ENCODE measurements around the gene FAT2.

DNA sequence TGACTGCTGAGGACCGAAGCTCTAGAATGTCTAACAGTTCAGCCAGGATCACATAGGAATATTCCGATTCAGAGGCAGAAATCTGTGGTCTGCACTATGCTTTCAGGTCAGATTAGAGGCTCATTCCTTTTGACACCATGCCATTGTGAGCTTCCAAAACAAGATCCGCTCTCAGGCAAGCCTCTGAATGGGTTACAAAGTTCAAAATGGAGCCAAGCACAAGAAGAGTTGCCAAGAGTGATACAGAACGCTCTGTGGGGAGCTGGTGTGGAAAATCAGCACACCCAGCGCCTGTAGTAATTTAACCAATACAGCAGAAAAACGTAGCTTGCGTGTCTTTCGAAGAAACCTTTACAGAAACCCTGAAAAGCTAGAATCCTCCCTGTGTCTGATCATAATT, 33.3 kb upstream of the FAT2 start:
- TF ChIP-seq, protein P1, sequence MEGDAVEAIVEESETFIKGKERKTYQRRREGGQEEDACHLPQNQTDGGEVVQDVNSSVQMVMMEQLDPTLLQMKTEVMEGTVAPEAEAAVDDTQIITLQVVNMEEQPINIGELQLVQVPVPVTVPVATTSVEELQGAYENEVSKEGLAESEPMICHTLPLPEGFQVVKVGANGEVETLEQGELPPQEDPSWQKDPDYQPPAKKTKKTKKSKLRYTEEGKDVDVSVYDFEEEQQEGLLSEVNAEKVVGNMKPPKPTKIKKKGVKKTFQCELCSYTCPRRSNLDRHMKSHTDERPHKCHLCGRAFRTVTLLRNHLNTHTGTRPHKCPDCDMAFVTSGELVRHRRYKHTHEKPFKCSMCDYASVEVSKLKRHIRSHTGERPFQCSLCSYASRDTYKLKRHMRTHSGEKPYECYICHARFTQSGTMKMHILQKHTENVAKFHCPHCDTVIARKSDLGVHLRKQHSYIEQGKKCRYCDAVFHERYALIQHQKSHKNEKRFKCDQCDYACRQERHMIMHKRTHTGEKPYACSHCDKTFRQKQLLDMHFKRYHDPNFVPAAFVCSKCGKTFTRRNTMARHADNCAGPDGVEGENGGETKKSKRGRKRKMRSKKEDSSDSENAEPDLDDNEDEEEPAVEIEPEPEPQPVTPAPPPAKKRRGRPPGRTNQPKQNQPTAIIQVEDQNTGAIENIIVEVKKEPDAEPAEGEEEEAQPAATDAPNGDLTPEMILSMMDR (IDR thresholded peaks at IDR 0.05; ENCODE audit: insufficient read depth, low read length) = no peak
- TF ChIP-seq POLR2AphosphoS5 (IDR thresholded peaks at IDR 0.05; ENCODE audit: low read depth) = no peak
- TF ChIP-seq GABPA (IDR thresholded peaks at IDR 0.05; ENCODE audit: low read depth) = no peak
- TF ChIP-seq, protein P2, sequence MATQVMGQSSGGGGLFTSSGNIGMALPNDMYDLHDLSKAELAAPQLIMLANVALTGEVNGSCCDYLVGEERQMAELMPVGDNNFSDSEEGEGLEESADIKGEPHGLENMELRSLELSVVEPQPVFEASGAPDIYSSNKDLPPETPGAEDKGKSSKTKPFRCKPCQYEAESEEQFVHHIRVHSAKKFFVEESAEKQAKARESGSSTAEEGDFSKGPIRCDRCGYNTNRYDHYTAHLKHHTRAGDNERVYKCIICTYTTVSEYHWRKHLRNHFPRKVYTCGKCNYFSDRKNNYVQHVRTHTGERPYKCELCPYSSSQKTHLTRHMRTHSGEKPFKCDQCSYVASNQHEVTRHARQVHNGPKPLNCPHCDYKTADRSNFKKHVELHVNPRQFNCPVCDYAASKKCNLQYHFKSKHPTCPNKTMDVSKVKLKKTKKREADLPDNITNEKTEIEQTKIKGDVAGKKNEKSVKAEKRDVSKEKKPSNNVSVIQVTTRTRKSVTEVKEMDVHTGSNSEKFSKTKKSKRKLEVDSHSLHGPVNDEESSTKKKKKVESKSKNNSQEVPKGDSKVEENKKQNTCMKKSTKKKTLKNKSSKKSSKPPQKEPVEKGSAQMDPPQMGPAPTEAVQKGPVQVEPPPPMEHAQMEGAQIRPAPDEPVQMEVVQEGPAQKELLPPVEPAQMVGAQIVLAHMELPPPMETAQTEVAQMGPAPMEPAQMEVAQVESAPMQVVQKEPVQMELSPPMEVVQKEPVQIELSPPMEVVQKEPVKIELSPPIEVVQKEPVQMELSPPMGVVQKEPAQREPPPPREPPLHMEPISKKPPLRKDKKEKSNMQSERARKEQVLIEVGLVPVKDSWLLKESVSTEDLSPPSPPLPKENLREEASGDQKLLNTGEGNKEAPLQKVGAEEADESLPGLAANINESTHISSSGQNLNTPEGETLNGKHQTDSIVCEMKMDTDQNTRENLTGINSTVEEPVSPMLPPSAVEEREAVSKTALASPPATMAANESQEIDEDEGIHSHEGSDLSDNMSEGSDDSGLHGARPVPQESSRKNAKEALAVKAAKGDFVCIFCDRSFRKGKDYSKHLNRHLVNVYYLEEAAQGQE (IDR thresholded peaks at IDR 0.05; ENCODE audit: insufficient replicate concordance, low read depth) = no peak
- TF ChIP-seq SPI1 (IDR thresholded peaks at IDR 0.05; ENCODE audit: borderline replicate concordance, low read depth) = no peak
